SKM-1 (cell line): ENCODE measurements around the gene NRXN3.

ENCODE experiments used
- DNase-seq: peaks from one replicate; lab custom pipeline; 2025; ENCODE audit not compliant: unreplicated experiment; lab: John Stamatoyannopoulos, UW

NRXN3 gene

DNA sequence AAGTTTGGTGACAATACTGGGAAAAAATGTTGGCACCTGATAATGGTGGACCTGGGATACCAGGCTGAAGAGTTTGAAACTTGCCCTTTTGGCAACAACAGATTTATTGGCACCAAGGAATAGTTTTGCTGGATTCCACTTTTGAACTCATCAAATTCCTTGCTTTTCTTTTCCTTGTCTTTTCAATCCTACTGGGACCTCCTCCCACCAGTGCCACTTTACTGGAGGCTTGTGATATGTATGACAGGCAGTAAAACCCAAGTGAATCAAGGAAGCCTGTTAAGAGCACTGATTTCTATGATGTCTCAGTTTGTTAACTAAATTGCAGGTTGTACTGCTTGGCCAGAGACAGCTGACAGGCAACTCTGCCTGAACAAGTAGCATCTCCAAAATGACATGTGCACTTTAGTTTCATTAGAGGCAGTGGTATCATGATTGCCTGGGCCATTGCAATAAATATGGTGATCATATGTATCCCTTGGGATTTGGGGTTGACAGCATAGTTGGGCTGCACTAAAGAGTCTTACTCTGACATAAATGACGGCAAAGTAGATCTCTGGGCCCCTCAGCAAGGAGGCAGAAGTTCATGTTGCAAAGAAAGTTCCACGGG lies 1475.7 kb downstream of the NRXN3 start:
- no peak for DNase-seq

DNA sequence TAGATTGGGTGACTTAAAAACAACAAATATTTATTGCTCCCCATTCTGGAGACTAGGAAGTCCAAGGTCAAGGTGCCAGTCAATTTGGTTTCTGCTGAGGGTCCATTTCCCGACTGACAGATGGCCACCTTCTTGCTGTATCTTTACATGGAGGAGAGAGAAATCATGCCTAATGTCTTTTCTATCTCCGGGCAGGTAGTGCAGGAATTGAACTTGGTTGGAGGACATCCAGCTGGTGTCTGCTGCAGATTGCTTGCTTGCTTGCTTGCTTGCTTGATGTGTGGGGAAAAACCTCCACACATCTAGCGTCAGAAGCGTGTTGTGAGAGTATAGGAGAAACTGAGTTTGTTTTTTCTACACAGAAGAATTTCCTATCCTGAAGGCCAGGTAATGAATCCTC lies 1479.7 kb downstream of the NRXN3 start:
- DNase-seq, result no peak

DNA sequence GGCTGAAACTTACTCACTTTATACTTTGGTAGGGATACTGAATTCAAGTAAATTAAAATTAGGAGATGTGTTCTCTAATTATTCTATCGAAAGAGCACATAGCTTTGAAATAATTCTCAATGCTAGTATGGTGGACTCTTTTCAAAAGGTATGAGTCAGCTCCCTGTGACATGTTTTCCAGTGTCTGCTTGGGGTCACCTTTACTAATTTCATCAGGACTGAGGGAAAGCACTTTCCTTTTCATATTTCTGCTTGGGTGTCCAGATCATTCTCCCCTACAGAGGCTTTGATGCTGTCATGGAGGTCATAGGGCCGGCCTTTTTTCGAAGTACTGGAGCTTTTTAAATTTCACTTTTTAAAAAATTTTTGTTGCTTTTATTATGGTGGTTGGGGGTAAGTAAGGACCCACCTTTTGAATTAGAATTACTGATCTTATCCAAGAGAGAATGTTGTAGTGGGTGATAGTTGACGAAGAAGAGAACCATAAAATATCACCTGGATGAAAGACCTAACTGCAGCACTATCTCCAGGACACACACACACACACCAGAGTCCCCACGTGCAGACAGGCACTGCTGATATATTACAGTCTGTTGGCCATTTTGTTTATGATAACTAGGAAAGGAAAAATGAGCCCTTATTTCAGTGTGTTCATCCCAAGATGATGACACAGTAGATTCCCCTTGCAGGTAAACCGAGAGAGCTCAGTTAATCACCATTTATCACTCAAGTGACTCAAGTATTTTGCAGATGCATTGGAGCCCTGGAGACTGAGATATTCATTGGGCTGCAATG lies 1482.5 kb downstream of the NRXN3 start:
- no peak for DNase-seq

DNA sequence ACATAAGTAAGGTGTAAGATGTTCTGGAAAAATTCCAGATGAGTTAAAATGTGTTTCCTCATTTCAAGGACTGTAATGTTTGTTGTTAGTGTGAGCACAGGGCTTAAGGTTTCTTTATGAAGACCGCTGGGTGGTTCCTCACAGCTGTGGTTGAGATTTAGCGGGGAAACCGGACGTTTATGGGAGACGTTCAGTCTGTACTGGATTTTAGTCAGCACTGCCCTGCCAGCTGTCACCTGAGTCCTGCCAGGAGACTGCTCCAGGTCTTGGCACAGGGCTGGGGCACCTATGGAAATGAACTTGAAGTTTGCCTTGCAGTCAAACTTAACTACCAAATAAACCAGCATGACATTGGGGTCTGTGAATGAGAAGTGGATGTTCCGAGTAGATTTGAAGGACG lies 1485.9 kb downstream of the NRXN3 start:
- DNase-seq, result no peak

DNA sequence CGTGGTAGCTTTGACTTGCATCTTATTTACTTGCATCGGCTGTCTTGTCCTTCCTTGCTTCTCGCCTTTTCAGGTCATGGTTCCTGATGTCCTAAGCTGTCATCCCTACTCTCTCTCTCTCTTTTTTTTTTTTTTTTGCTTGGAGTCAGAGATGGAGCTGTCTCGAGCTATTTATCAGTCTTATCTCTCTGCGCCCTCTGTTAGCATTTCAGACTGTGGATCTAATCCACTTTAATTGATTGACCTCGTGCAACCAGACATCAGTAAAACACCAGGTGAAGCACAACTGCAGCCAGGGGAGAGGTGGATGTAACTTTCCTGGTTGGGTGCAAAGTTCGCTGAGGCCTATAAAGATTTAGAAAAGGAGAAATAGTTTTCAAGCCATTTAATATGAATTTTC lies 1486.3 kb downstream of the NRXN3 start:
- DNase-seq, result no peak

DNA sequence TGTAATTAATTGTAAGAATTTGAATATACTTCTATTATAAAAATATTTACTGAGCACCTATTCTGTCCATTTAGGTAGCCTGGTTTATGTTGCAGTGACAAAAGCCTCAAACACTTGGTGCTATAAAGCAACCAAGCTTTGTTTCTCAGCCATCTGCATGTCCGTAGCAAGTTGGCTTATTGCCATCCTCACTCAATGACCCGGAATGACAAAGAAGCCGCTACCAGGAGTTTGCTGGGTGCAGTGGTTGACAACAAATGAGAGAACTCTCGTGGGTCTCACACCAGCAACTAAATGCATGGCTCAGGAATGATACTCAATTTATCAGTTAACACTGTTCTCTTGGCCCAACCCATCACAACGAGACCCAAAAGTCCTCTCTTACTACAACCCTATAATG lies 1488.0 kb downstream of the NRXN3 start:
- DNase-seq, result no peak

DNA sequence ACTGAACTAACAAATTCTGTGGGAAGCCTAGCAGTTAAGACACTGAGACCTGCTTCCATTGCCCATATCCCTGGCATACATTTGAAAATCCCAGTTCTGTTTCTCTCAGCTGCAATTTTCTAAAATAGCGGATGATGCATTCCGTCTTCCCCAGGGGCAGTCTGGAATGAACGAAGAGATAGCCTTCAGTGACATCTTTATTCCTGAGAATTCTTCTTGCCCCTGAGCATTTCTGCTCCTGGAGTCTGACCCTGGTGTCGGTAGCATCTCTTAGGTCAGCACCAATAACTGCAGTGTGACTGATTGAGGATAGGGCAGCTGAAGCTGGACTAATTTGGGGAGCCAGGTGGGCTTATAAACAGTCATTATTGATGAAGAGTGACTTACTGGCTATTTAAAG lies 1488.6 kb downstream of the NRXN3 start:
- DNase-seq, result no peak

DNA sequence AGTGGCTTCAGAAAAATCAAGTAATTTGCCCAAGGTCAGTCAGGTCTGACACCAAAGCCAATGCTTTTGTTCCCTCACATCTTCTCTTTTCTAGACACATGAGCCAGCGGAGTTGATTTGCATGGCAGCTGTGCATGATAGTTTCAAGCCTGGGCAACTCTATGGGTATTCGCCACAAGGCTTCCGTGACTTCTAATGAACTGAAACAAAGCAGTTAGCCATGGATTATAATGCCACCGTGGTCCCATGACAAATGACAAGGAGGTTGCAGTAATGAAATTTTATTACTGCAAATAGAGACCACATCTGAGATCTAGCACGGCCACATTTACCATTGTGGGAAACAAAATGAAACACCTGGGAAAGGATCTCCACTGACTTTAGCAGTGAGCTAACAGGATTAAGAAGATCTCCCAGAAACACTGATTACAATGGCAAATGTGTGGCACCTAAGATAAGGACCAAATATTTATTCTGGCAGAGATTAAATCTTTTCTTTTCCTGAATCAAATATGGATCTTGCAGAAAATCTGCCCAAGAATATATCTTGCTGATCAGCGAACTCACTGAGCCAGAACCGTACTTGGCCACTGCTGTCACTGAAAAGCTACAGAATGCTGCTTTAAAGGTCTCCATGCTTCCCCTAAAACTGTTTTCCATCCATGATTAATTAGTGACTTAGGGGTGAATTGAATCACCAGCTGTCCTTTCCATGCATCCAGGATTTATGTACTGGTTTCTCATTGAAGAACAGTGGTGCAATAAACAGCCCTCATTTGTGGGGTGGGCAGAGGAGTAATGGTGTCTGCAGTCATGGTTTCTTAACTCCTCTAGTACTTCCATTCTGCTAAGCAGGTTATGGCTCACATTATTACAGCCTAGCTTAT lies 1490.1 kb downstream of the NRXN3 start:
- no peak for DNase-seq

DNA sequence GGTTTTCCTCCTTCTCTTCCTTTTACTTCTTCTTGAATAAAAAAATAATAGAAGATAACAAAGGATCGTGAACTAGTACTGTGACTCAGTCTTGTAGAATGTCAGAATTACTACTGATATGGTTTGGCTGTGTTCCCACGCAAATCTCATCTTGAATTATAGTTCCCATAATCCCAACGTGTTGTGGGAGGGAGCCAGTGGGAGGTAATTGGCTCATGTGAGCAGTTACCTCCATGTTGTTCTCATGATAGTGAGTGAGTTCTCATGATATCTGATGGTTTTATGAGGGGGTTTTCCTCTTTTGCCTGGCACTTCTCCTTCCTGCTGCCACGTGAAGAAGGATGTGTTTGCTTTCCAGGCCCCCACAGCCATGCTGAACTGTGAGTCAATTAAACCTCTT lies 1491.6 kb downstream of the NRXN3 start:
- no peak for DNase-seq

DNA sequence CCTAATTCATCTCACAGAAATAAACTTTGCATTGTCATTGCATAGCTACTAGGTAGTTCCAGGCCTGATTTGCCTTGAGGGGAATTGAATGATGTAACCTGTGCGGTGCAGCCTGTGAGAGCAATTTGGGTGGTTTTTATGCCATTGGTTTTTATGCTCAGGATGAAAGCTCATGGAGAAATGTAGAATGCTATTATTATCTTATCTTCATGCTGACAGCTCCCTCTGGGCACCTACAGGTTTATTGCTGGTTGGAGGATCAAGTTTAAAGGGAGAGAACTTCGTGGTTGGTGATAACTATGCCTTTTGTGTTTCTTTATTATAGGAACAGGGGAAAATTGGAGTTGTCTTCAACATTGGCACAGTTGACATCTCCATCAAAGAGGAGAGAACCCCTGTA lies 1493.3 kb downstream of the NRXN3 start:
- DNase-seq, result no peak

DNA sequence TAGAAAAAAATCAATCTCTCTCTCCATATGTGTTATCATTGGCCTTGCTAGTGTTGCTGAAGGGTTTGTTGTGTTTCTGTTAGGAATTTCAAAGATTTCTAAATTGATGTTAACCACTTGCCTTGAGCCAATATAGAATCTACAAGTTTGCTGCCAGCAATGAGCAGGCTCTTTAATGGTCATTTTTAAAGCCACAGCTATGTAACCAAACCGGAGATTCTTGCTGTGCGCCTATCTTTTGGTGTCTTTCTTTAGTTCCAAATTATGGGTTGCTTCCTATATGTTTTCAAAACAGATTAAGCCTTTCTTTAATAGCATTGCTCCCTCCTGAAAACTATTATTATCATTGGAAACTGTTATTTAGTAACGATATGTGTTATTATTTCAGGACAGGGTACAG lies 1495.4 kb downstream of the NRXN3 start:
- DNase-seq, result no peak

DNA sequence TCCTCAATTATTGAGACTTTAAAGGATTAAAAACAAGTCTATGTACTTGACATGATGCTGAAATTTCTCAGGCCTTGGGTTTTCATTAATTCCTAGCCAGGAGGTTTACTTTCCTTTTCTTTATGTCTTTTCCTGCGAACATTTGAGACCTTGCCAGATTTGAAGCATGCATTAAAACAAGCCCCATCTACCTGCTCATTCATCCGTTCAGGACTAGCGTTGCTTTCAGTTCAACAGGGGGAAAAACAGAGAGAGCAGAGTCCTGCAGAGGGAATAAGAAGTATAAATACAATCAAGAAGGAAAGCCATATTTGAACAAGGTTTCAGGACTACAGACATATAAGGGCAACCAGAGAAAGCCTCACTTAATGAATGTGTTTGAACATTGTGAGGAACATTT lies 1498.8 kb downstream of the NRXN3 start:
- no peak for DNase-seq

DNA sequence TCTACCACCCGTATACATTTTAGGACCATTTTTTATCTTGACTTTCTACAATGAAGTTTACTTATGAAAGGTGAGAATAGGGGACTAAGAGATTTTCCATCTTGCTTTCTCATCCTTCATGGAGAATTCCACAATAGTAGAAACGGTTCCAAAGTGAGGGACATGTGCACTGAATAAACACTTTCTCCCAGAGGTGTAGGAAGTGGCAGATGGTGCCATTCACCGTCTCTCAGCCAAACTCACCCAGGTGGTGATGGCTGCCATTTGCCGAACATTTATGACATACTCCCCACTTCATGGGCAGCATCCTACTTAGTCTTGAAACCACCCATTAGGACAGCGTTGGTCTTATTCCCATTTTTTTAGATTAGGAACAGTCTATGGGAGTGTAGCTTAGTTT lies 1500.6 kb downstream of the NRXN3 start:
- no peak for DNase-seq

DNA sequence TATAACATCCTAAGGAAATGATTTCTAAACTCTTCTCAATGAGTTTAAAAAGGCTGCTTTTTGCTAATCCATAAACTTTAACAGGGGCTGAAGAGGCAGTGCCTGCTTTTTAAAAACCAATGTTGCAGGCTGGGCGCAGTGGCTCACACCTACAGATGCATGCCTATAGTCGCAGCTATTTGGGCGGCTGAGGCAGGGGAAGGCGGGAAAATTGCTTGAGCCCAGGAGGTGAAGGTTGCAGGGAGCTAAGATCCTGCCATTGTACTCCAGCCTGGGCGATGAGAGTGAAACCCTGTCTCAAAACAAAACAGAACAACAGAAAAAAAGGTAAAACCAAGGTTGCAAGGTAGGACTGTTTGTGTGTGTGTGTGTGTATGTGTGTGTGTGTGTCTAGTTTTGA lies 1509.9 kb downstream of the NRXN3 start:
- no peak for DNase-seq

DNA sequence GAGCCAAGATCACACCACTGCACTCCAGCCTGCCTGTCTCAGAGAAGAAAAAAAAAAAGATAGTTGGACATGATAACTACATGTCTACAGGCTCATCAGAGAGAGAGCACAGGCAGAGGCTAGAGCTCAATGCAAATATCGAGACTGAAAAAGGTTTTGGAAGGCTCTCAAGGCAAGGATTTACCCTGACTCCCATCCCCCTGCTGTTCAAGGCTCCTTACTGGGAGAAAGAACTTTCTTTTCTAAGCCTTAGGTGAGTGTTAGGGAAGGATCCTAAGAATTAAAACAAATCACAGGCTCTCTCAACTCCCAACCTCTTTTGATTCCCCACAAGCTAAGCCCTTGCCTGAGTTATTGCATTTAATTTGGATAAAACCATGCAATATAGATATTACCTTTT lies 1516.0 kb downstream of the NRXN3 start:
- DNase-seq, result no peak

DNA sequence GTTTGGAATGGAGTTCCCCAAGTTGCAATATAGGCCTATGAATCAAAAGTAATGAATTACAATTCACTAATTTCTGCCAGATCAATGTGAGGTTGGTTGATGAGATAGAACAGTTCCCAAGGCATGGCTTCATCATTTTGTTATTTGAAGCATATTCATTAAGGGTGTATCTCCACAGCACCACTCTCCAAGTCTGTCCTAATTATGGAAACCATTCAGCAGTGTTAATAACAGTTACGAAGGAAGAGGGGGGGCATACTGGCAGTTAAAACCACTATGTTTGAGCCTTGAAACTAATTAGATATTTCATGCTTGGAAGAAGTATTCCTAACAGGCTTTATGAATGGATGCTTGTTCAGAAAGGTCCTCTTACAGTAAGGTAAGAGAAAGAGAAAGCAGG lies 1520.8 kb downstream of the NRXN3 start:
- DNase-seq, result no peak

DNA sequence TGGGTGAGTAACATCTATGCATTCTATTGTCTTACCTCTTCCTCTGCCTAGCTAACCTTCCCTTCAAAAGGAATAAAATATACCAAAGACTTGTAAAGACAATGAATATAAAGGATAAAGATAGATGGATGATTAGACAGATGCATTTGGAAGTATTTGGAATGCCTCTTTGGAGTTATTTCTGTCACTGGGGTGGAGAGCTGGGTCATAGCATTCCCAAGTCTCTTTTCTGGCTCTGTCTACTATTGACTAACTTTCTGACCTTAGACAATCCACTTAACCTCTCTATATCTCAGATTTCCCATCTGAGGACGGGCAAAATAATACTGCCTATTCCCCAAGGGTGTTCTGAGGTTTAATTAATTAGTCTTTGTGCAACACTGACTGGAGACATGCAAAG lies 1523.8 kb downstream of the NRXN3 start:
- DNase-seq, result no peak

DNA sequence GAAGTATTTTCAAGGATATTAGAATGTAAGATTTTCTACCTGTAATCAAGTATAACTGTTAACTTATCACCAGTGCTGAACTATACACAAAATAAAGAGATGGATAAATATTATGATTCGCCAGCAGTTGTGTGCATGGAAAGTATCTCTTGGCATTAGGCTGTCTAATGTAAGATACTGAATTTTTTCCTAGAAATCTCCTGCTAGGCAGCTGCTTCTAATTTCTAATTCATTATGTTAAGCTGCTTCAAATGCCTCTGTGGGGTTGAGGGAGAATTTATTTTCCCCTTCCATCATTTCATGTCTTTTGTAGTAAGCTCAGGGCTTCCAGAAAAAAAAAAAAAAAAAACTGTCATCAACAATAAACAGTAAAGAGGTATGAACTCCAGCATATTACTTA lies 1525.1 kb downstream of the NRXN3 start:
- DNase-seq, result no peak

DNA sequence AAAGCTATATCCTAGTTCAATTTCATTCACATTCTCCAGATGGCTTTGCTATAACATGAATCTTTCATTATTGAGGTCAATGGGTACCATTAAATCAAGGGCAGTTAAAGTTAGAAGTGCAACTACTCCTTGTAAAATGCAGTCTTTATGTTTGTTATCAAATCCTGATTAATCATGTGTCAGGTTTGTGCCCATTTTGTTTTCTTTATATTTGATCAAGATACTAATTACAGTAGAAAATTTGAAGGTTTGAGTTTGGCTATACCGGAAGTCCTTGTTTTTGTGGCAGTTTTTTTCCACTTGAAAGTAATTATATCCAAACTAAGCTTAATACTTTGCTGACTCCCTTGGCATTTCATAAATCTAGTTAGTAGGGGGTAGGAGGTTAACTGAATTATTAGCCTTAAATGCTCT lies 1528.1 kb downstream of the NRXN3 start:
- DNase-seq, result no peak

DNA sequence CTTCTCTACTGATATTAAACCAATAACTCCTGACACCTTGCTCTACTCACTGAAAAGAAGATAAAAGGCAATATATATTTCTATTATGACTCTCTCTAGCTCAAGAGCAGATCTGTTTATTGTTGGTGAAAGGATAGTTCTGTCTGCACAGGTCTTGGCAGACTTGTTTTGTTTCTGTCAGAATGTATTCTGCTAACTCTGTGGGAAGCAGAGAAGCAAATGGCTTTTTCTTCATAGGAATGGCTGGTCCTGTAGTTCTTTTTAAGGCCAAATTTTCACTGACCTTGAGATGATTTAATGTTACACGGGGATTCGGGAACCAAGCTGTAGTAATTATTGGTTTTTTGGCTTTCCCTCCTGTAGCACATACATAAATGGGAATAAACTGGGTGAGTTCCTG lies 1529.0 kb downstream of the NRXN3 start:
- no peak for DNase-seq

DNA sequence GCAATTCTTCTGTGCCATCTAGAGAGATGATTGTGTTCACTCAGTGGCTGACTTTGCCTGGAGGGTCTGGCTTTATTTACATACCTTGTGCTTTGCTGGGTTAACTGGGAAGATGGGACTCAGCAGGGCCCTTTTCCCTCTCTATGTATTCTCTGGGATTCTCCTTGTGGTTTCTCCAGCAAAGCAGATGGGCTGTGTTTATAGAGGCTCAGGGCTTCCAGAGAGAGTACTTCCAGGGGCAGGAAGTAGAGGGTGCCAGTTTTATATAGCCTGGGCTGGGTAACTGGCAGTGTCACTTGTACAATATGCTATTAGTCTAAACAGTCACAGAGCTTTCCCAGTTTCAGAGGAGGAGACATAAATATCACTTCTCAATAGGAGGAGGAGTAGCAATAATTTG lies 1531.2 kb downstream of the NRXN3 start:
- no peak for DNase-seq

DNA sequence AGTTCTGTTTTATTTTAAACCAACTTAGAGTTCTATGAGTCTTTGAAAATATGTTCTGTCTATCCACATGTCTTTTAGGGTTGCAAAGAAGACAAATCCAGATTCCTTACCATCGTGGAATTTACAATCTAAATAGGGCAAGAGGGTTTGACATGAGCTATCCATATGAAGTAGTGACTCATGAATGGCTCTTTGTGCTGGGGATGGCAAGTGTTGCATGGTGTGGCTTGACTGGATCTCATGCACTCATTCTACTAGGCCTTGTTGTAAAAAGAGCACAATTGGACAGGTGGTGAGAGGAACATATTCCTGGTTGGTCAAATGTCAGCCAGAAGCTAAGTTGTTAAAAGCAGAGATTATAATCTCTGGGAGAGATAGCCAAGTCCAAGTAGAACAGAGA lies 1532.0 kb downstream of the NRXN3 start:
- no peak for DNase-seq
